SK-N-MC (cell line): ENCODE data around the gene AOPEP.

Source experiments
- EZH2 ChIP-seq: fragments of 200-600 bp; sonication (generic); IDR thresholded peaks from one replicate; pipeline ENCODE4 v1.6.1; 2017; ENCODE audit warnings: antibody characterized with exemption
- FOXP2 ChIP-seq: optimal IDR thresholded peaks from 2 replicates; pipeline ENCODE3; 2011; ENCODE audit warnings: mild to moderate bottlenecking, moderate library complexity; ENCODE audit not compliant: insufficient read depth; ENCODE audit errors: extremely low read length, control extremely low read depth
- POLR2AphosphoS5 ChIP-seq: IDR thresholded peaks from 2 replicates; pipeline ENCODE4 v1.6.1; 2012; ENCODE audit warnings: mild to moderate bottlenecking, low read depth, low read length, borderline replicate concordance

- TF ChIP-seq EZH2 (no peak), POLR2AphosphoS5 (no peak), FOXP2 (no peak)
Observed at GRCh38 chr9:94961870-94962269, 235.4 kb downstream of the AOPEP start.
